ENCODE data around the gene ALOX5AP.

The ALOX5AP gene

DNA sequence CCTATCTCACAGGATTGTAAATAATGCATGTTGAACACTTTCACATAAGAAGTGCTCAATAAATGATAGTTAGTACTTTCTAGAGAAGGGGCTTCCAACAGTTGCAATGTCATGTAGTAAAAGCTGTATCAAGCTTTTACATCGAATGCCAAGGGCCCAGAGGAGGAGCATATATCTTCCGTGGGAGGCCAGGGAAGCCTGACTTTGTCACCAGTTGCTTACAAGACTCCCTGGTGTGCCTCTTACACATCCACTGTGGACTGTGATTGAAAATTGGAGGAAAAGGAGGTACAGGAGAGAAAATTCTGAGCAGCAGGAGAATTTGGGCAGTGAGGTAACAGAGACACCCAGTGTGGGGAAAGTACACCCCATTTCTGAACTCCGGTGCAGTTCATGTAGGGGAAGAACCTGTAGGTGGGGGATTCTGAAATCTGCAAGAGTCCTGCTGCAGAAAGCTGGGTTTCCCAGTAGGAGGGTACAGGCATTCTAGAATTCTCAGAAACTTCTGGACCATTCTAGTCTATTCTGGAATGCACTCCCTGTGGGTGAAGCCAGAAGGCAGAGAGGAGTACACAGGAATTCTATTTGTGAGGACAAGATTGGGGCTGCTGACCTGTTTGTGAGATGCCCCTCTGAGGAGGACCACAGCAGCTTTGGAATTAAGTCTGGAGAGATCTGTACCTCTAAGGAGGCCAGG is 54.0 kb downstream of the ALOX5AP start:
- H3K4me3 ChIP-seq (ENCODE audit: low read depth, low read length): no peak overlapping the region

DNA sequence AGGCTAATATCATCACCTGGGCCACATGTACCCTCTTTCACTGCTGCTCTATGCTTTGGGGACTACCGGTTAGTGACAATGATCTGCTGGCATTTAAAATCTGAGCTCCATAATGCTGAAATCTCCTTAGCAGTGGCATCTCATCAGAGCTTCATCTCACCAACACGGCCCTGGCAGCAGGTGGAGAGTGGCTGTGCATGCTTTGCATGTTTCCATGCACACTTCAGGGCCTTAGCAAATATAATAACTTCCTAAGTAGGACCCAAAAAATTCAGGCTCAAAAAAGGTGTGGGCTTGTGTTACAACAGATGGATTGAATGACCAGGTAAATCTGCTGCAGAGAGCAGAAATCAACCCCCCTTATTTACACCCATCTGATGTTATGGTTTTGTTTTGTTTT is 55.2 kb downstream of the ALOX5AP start:
- no peak overlapping the region for H3K4me3 ChIP-seq (ENCODE audit: low read depth, low read length)
- TF ChIP-seq, protein P1, sequence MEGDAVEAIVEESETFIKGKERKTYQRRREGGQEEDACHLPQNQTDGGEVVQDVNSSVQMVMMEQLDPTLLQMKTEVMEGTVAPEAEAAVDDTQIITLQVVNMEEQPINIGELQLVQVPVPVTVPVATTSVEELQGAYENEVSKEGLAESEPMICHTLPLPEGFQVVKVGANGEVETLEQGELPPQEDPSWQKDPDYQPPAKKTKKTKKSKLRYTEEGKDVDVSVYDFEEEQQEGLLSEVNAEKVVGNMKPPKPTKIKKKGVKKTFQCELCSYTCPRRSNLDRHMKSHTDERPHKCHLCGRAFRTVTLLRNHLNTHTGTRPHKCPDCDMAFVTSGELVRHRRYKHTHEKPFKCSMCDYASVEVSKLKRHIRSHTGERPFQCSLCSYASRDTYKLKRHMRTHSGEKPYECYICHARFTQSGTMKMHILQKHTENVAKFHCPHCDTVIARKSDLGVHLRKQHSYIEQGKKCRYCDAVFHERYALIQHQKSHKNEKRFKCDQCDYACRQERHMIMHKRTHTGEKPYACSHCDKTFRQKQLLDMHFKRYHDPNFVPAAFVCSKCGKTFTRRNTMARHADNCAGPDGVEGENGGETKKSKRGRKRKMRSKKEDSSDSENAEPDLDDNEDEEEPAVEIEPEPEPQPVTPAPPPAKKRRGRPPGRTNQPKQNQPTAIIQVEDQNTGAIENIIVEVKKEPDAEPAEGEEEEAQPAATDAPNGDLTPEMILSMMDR (IDR thresholded peaks at IDR 0.05; ENCODE audit: borderline replicate concordance, insufficient read depth, low read depth, low read length): no peak

More for the DNA sequence above, 54.0 kb downstream of the ALOX5AP start:
- TF ChIP-seq, protein P1 (IDR thresholded peaks at IDR 0.05; ENCODE audit: borderline replicate concordance, insufficient read depth, low read depth, low read length): no peak

DNA sequence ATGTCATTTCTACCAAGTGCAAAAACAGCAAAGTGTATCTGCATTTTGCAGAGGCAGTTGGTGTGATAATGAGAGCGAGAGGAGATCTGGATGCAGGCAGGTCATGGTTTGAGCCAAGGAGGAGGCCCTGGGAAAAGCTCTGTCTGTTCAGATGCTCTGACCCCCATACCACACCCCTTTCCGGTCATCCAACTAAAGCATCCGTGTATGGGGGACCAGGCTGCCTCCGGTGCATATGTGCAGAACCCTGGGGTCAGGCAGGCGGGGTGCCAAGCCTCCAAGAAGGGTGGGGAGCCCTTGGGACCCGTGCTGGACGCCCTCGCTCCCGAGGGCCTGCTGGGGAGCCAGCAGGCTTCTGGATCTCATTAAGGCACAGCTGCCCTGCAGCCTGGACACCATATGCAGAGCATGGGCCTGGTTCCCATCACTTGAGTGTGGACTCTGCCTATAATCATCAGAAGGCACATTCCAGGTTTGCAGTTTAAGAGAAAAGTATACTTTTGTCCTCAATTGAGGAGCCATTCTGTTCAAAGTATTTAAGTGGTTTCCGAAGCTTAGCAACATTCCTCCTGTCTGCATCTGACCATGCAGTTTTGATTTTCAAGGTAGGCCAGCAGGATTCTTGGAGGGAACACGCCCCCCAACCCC is 56.1 kb downstream of the ALOX5AP start:
- TF ChIP-seq, protein P1 (IDR thresholded peaks at IDR 0.05; ENCODE audit: borderline replicate concordance, insufficient read depth, low read depth, low read length): no peak
- H3K4me3 ChIP-seq (ENCODE audit: low read depth, low read length): no peak overlapping the region

DNA sequence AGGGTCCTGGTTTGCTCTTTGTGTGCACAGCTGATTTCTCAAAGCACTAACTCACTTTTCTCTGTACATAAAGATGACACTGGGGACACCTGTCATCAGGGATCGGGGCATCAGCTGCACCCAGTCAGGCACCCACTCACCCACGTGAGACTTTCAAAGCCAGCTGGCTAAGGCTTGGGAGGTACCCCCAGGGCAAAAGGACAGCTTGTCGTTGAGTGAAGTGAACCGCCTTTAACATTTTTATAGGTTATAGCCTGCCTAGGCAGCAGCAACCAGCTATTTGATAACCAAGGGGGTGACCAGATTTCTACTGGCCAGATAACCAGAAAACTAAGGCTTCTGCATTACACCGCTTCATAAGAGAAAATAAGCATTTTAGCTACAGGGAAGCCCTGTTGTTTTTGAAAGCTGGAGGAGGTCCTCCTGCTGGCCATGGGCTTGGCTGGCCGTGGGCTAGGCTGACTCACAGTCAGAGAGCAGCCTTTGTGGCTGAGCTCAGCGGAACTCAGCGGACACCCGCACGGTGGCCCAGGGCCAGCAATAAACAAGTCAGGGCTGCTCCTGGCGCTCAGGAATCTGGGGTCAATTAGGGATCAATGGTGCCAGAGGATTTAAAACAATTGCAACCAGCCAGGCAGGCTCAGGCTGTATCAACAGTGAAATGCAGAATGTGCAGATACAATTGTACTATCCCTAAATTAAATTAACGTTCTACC is 57.1 kb downstream of the ALOX5AP start:
- TF ChIP-seq, protein P1 (IDR thresholded peaks at IDR 0.05; ENCODE audit: borderline replicate concordance, insufficient read depth, low read depth, low read length): no peak
- H3K4me3 ChIP-seq (ENCODE audit: low read depth, low read length): no peak overlapping the region

DNA sequence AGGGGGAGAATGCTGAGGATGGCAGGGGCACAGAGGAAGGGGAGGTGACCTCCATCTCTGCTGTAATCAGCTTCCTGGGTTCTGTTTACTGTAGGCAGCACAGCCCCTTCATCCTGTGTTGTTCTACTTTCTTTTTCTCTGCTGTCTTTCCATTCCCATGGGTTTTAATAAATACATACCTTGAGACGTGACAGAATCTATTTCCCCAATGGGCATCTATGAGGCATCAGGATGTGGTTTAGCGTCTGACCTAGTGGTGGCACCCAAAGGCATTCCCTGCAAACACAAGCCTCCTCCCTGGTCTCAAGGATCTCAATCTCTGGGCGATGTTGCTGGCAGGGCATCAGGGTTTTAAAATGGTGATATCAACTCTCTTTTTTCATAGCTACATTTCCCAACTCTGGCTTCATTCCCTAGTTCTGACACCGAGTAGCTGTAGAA is 60.8 kb downstream of the ALOX5AP start:
- H3K4me3 ChIP-seq (ENCODE audit: low read depth, low read length): no peak overlapping the region
- TF ChIP-seq, protein P1 (IDR thresholded peaks at IDR 0.05; ENCODE audit: borderline replicate concordance, insufficient read depth, low read depth, low read length): no peak

DNA sequence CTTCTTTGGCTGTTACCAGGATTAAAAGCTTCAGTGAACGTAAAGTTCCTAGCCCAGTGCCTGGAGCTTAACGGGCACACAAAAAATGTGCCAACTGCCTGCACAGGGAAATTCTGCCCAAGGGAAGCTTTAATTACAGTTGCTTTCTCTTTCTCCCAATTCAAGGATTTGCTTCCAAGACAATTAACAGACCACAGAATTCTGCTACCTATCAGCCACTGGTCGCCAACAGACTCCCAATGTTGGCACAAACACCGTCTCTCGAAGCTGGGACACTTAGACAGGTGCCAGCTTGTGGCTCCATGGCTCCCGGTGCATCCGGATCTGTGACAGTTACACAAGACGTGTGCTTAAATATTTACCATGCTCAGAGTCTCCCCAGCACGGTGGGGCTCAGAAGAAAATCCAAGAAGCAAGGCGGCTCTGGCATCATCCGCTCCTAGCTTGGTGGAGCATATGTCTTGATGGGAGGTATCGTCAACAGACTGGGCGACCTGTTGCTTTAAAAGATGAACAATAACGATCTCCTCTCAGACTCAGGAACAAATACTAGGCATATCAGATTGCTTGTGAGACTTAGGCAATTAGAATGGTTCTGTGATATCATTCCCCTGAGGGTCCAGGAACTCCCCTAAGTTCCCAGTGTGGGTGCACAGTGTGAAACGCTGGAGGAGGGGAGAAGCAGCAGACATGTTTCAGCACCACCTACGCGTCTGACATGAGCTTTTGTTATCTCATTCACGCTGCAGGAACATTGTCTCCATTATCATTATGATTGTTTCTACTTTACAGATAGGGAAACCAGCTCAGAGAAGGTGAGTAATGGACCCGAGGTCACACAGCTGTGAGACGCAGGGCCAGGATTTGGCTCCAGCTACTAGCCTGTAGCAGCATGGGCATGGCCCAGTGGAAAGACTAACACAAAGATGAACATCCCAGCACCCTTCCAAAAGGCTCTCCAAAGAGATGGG is 61.6 kb downstream of the ALOX5AP start:
- TF ChIP-seq, protein P1 (IDR thresholded peaks at IDR 0.05; ENCODE audit: borderline replicate concordance, insufficient read depth, low read depth, low read length): no peak
- H3K4me3 ChIP-seq (ENCODE audit: low read depth, low read length): no peak overlapping the region

Measured in GM12875 (cell line).